Measurements from ENCODE around the gene SUFU.

Gene SUFU

GRCh38 chr10:102579328-102579727 is 75.6 kb downstream of the SUFU start:
- Histone ChIP-seq H3K27me3 (ENCODE audit: control insufficient read depth, insufficient read depth, low read length) (no peaks in the 10 kb centered on the region), H3K9me3 (ENCODE audit: control insufficient read depth, low read length) (no peaks in the 10 kb centered on the region), H3K4me1 (ENCODE audit: control insufficient read depth, insufficient read depth, low read length) (peaks cover 10% of the 10 kb centered on the region), H3K9ac (ENCODE audit: low read length) (no peak overlapping the region), H3K4me3 (ENCODE audit: low read length) (no peak overlapping the region), H3K36me3 (ENCODE audit: control insufficient read depth, insufficient read depth, low read length) (no peaks in the 10 kb centered on the region)

DNA sequence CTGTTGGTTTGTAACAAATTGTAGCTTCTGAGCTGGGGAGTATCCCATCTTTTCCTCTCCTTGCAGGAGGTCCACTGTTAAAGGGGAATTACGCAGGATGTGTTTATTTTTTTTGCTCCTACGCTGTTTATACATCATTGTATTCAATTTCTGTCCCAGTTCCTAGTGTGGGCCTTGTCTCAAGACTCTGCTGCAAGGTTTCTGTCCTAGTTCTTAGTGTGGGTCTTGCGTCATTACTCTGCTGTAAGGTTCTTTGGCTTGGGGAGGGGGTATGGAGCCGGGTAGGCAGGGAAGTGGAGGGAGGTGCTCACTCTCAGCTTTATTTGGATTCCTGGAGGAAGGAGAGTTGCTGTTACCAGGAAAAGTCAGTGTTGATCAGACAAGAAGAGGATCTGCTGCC is 76.5 kb downstream of the SUFU start:
- Histone ChIP-seq H3K4me3 (ENCODE audit: low read length) (no peak overlapping the region), H3K27me3 (ENCODE audit: control insufficient read depth, insufficient read depth, low read length) (no peaks in the 10 kb centered on the region), H3K36me3 (ENCODE audit: control insufficient read depth, insufficient read depth, low read length) (no peaks in the 10 kb centered on the region), H3K9me3 (ENCODE audit: control insufficient read depth, low read length) (no peaks in the 10 kb centered on the region), H3K9ac (ENCODE audit: low read length) (no peak overlapping the region), H3K4me1 (ENCODE audit: control insufficient read depth, insufficient read depth, low read length) (peaks cover 10% of the 10 kb centered on the region)

GRCh38 chr10:102581401-102581800 is 77.6 kb downstream of the SUFU start:
- Histone ChIP-seq H3K9me3 (ENCODE audit: control insufficient read depth, low read length) (no peaks in the 10 kb centered on the region), H3K9ac (ENCODE audit: low read length) (no peak overlapping the region), H3K4me3 (ENCODE audit: low read length) (no peak overlapping the region), H3K27me3 (ENCODE audit: control insufficient read depth, insufficient read depth, low read length) (no peaks in the 10 kb centered on the region), H3K4me1 (ENCODE audit: control insufficient read depth, insufficient read depth, low read length) (peaks cover 10% of the 10 kb centered on the region), H3K36me3 (ENCODE audit: control insufficient read depth, insufficient read depth, low read length) (no peaks in the 10 kb centered on the region)

DNA sequence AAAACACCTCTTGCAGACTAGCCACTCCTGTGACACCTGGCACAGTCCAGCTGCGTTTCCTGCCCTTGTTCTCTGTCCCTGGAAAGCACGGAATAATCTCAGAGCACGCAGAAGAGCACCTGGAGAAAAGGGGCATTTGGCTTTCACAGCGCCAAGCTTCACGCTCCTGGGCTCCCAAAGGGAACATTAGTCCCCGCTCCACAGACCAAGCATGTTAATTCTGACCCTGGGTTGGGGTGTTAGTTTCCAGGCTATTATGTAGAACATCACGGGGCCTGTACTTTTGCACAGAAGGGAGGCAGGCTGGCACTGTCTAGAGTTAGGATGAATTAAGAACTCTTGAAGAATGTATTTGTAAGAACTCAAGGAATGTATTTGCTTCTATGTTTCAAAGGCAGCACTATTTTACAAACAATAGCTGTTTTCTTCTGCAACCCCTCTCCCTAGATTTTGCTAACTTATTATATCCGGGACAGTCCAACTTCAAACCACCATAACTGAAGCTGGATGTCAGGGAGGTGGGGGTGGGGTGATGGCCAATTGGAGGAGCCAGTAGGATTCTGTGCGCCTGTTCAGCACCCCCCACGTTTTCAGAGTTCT is 78.3 kb downstream of the SUFU start:
- Histone ChIP-seq H3K4me3 (ENCODE audit: low read length) (no peak overlapping the region), H3K36me3 (ENCODE audit: control insufficient read depth, insufficient read depth, low read length) (no peaks in the 10 kb centered on the region), H3K9ac (ENCODE audit: low read length) (no peak overlapping the region), H3K27me3 (ENCODE audit: control insufficient read depth, insufficient read depth, low read length) (no peaks in the 10 kb centered on the region), H3K9me3 (ENCODE audit: control insufficient read depth, low read length) (no peaks in the 10 kb centered on the region), H3K4me1 (ENCODE audit: control insufficient read depth, insufficient read depth, low read length) (peaks cover 10% of the 10 kb centered on the region)

DNA sequence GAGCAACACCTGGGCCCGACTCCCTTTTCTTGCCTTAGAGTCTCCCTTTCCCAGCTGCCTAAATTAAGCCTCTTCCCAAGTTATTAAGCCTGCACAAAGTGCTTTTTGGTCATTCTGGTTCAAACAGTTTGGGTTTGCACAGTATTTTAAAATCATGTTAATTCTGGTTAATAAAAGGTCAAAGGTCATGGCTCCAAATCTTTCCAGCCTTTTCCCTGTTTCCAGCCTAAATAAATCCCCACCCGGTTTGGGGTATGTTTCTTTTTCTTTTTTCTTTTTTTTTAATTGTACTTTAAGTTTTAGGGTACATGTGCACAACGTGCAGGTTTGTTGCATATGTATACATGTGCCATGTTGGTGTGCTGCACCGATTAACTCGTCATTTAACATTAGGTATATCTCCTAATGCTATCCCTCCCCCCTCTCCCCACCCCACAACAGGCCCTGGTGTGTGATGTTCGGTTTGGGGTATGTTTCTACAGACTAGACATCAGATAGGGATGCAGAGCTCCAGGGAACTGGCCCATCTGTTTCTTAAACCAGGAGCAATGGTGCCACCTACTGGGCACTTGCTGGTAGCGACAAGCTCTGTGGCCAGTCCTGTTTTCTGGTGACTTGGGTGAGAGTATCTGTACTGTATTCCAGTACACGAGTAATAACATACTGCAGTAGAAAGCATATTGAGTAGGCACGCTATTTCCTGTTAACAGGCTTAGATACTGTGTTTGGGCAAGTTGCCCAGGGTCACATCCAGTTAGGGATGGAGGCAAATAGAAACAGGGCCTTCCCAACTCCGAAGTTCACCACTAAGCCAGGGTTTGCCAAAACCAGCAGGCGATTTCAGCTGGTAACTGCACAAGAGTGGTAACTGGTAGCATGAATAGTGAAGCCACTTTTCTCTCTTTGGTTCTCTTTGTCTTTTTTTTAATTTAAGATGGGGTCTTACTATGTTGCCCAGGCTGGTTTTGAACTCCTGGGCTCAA is 80.0 kb downstream of the SUFU start:
- H3K9me3 ChIP-seq (ENCODE audit: control insufficient read depth, low read length) = no peaks in the 10 kb centered on the region
- H3K27me3 ChIP-seq (ENCODE audit: control insufficient read depth, insufficient read depth, low read length) = no peaks in the 10 kb centered on the region
- peaks cover 10% of the 10 kb centered on the region for H3K4me1 ChIP-seq (ENCODE audit: control insufficient read depth, insufficient read depth, low read length)
- no peaks in the 10 kb centered on the region for H3K36me3 ChIP-seq (ENCODE audit: control insufficient read depth, insufficient read depth, low read length)
- H3K9ac ChIP-seq (ENCODE audit: low read length) = no peak overlapping the region
- no peak overlapping the region for H3K4me3 ChIP-seq (ENCODE audit: low read length)

- H3K36me3 ChIP-seq (ENCODE audit: control insufficient read depth, insufficient read depth, low read length) = no peaks in the 10 kb centered on the region
- H3K9me3 ChIP-seq (ENCODE audit: control insufficient read depth, low read length) = no peaks in the 10 kb centered on the region
- no peaks in the 10 kb centered on the region for H3K27me3 ChIP-seq (ENCODE audit: control insufficient read depth, insufficient read depth, low read length)
- H3K4me1 ChIP-seq (ENCODE audit: control insufficient read depth, insufficient read depth, low read length) = peaks cover 10% of the 10 kb centered on the region
- no peak overlapping the region for H3K4me3 ChIP-seq (ENCODE audit: low read length)
- H3K9ac ChIP-seq (ENCODE audit: low read length) = no peak overlapping the region
These were observed 81.3 kb downstream of the SUFU start for GRCh38 chr10:102585026-102585425.

- no peaks in the 10 kb centered on the region for H3K36me3 ChIP-seq (ENCODE audit: control insufficient read depth, insufficient read depth, low read length)
- H3K27me3 ChIP-seq (ENCODE audit: control insufficient read depth, insufficient read depth, low read length) = no peaks in the 10 kb centered on the region
- H3K9ac ChIP-seq (ENCODE audit: low read length) = no peak overlapping the region
- no peak overlapping the region for H3K4me3 ChIP-seq (ENCODE audit: low read length)
- no peaks in the 10 kb centered on the region for H3K9me3 ChIP-seq (ENCODE audit: control insufficient read depth, low read length)
- no peaks in the 10 kb centered on the region for H3K4me1 ChIP-seq (ENCODE audit: control insufficient read depth, insufficient read depth, low read length)
These were observed 83.1 kb downstream of the SUFU start for GRCh38 chr10:102586858-102587257.

DNA sequence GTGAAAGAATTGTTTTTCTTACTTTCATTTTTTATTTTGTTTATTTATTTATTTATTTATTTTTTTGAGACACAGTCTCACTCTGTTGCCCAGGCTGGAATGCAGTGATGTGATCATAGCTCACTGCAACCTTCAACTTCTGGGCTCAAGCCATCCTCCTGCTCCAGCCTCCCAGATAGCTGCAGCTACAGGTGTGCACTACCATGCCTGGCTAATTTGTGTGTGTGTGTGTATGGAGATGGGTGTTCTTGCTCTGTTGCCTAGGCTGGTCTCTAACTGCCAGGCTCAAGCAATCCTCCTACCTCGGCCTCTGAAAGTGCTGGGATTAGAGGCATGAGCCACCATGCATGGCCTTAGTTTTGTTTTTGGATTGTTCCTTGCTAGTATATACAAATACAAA is 85.1 kb downstream of the SUFU start:
- Histone ChIP-seq H3K9me3 (ENCODE audit: control insufficient read depth, low read length) (no peaks in the 10 kb centered on the region), H3K4me3 (ENCODE audit: low read length) (no peak overlapping the region), H3K27me3 (ENCODE audit: control insufficient read depth, insufficient read depth, low read length) (no peaks in the 10 kb centered on the region), H3K9ac (ENCODE audit: low read length) (no peak overlapping the region), H3K36me3 (ENCODE audit: control insufficient read depth, insufficient read depth, low read length) (no peaks in the 10 kb centered on the region), H3K4me1 (ENCODE audit: control insufficient read depth, insufficient read depth, low read length) (peaks cover 10% of the 10 kb centered on the region)

DNA sequence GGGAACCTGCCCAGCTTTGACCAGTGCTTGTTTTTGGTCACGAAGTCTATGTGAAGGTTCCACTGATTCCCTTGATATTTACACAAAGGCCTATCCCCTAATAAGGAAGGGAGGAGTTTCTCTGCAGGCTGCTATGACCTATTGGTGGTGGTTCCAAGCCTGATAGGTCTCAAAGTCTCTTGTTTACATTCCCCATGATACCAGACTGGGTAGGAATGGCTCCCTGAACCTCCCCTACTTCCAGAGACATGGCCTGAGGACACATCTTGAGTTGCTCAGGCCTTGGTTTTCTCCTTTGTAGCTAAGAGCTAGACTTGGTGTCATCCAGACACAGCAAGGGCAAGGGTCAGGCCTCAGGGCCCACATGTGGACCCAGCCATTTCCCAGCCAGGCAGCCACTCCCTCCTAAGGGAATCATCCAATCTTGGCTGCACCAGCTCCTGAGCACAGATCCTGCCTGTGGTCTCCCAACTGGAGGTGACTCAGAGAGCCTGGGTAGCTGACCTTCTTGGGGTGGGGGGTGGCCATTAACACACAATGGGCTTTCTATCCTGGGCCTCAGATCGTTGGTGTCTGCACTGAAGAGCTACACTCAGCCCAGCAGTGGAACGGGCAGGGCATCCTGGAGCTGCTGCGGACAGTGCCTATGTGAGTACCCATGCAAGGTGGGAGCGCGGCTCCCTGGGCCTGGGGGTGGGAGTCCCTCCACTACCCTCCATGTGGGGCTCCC is 89.5 kb downstream of the SUFU start:
- Histone ChIP-seq H3K4me3 (ENCODE audit: low read length) (no peak overlapping the region), H3K9me3 (ENCODE audit: control insufficient read depth, low read length) (no peaks in the 10 kb centered on the region), H3K27me3 (ENCODE audit: control insufficient read depth, insufficient read depth, low read length) (no peaks in the 10 kb centered on the region), H3K4me1 (ENCODE audit: control insufficient read depth, insufficient read depth, low read length) (peaks cover 28% of the 10 kb centered on the region), H3K9ac (ENCODE audit: low read length) (no peak overlapping the region), H3K36me3 (ENCODE audit: control insufficient read depth, insufficient read depth, low read length) (no peaks in the 10 kb centered on the region)

GRCh38 chr10:102593804-102594079 is 90.0 kb downstream of the SUFU start:
- Histone ChIP-seq H3K36me3 (ENCODE audit: control insufficient read depth, insufficient read depth, low read length) (no peaks in the 10 kb centered on the region), H3K9me3 (ENCODE audit: control insufficient read depth, low read length) (no peaks in the 10 kb centered on the region), H3K4me1 (ENCODE audit: control insufficient read depth, insufficient read depth, low read length) (peaks cover 28% of the 10 kb centered on the region), H3K27me3 (ENCODE audit: control insufficient read depth, insufficient read depth, low read length) (no peaks in the 10 kb centered on the region), H3K4me3 (ENCODE audit: low read length) (no peak overlapping the region), H3K9ac (ENCODE audit: low read length) (no peak overlapping the region)

DNA sequence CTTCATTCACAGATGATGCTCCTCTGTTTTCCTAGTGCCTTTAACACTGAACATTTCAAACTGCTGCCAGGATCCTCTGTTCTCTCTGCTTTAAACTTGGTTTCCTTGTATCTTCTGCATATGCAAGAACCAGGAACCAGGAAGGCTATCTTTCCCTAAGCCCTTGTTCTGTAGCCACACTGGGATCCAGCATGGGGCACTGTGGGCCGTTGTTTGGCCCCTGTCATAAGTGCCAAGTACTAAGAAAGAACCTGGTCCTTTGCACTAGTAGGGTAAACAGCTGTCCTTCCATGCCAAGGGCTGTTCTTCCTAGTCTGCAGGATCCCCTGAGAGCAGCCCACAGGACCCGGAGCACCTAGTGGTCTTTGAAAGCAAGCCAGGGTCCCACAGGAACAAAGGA is 91.5 kb downstream of the SUFU start:
- Histone ChIP-seq H3K4me1 (ENCODE audit: control insufficient read depth, insufficient read depth, low read length) (peaks cover 42% of the 10 kb centered on the region), H3K9me3 (ENCODE audit: control insufficient read depth, low read length) (no peaks in the 10 kb centered on the region), H3K36me3 (ENCODE audit: control insufficient read depth, insufficient read depth, low read length) (no peaks in the 10 kb centered on the region), H3K9ac (ENCODE audit: low read length) (no peak overlapping the region), H3K27me3 (ENCODE audit: control insufficient read depth, insufficient read depth, low read length) (no peaks in the 10 kb centered on the region), H3K4me3 (ENCODE audit: low read length) (no peak overlapping the region)

GRCh38 chr10:102595897-102596296 is 92.1 kb downstream of the SUFU start:
- H3K27me3 ChIP-seq (ENCODE audit: control insufficient read depth, insufficient read depth, low read length) = no peaks in the 10 kb centered on the region
- no peak overlapping the region for H3K4me3 ChIP-seq (ENCODE audit: low read length)
- no peak overlapping the region for H3K9ac ChIP-seq (ENCODE audit: low read length)
- peaks cover 48% of the 10 kb centered on the region for H3K4me1 ChIP-seq (ENCODE audit: control insufficient read depth, insufficient read depth, low read length)
- no peaks in the 10 kb centered on the region for H3K36me3 ChIP-seq (ENCODE audit: control insufficient read depth, insufficient read depth, low read length)
- no peaks in the 10 kb centered on the region for H3K9me3 ChIP-seq (ENCODE audit: control insufficient read depth, low read length)
